HG02970 (cell line): ENCODE data around the gene RNF166.
A peak's percentile ranks its signal among the peaks of the same experiment; 100 is the strongest.

Experiments
- ATAC-seq: cut with Tn5 transposase; IDR thresholded peaks from one replicate; pipeline ENCODE4 v1.9.1; 2021; ENCODE audit warnings: mild to moderate bottlenecking, moderate library complexity, moderate number of reproducible peaks; ENCODE audit not compliant: unreplicated experiment, low FRiP score

Gene RNF166

DNA sequence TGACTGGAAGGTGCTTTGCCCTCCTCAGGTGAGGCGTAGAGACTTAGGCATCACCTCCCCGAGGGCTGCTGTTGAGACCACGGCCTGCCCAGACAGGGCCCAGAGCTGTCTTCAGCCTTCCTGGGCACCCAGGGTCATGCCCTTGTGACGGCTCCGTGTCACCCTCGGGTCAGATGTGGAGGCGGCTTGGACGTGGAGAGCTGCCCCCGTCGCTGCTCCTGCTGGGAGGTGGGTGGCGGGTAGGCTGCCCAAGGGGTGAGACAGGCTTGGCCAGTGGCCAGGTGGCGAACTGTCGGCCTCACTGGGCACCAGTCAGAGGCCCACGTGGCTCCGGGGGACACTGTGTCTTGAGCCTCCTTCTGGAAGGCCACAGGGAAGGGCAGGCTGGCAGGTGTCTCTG, 11.0 kb downstream of the RNF166 start:
- ATAC-seq = no peak

DNA sequence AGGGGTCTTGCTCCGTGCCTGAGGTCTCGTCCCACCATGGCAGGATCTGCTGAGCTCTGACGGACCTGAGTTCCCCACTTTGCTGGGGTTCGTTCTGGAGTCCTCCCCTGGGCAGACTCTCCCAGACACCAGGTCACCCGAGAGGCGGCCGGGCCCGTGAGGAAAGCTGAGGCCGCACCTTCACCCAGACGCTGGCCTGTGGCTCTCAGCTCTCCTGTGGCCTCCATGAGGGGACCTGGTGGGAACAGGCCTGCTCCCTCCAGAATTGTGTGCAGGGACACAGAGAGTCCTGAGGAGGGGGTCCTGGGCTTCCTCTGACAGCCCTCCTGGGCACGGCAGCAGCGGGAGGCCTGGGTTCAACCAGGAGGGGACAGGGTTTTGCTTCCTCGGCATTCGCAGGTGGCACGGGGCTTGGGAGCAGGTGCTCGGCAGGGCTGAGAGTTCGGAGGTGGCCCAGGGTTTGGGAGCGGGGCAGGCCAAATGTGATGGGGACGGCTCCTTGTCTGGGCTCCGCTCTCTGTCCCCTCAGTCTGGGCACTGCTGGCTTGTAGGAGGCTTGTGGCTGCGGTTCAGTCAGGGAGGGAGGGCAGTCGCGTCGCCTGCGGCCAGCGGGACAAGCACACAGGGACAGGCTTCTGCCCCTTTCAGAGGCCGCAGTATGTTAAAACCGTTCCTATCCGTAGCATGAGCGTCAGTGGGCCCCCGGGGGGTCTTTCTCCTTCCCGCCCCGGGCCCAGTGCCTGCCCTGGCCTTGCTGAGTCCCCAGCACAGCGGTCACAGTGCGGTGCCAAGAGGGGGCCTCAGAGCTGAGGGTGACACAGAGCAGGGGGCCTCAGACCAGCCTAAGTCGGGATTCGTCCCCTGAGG, 11.8 kb downstream of the RNF166 start:
- no peak for ATAC-seq

- no peak for ATAC-seq
These were observed 12.6 kb downstream of the RNF166 start for GRCh38 chr16:88693420-88694177.

DNA sequence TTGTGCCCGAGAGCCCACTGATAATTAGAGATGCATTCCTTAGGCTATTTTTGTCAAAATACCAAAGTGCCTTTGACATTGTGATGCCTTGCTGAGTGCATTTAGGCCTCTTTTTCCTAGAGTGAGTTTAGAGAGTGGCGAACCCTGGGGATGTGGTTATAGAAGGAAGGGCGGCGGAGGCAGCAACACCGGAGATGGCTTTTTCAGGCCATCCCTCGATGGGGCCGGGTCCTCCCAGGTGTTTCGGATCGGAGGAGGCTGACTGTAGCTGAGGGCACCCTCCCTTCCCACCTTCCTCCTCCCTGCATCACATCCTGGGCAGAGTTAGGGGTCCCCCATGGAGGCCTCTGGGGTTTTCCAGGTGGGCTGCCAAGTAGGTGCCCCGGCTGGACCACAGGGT, 13.3 kb downstream of the RNF166 start:
- no peak for ATAC-seq

- ATAC-seq = no peak
These were observed 14.2 kb downstream of the RNF166 start for GRCh38 chr16:88691924-88692560.

DNA sequence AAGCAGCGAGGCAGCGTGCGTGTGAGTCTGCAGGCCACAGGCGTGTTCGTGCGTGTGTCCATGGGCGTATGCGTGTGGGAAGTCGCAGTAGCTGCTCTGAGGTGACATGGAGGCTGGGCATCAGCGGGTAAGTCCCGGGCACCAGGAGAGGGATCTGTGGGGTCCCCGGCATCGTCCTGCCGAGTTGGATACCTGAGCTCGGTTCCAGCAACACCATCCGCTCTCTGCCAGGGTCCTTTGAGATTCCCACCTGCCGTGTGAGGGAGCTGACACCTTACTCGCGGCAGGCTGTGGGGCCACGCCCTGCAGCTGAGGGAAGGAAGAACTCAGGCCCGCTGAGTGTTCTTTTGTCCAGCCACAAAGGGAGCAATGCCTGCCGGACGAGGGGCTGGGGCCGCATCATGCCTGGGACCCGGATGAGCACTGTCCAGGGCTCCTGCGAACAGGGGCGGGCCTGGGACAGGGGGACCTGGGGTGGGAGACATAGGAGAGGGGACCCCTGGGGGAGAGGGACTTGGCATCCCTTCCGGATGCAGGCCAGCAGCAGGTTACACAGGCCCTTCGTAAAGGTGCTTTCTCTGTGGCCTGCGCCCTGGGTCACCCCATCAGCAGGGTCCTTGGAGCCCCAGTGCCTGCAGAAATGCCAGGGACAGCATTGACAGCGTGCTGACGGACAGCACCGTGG, 14.9 kb downstream of the RNF166 start:
- ATAC-seq = no peak

DNA sequence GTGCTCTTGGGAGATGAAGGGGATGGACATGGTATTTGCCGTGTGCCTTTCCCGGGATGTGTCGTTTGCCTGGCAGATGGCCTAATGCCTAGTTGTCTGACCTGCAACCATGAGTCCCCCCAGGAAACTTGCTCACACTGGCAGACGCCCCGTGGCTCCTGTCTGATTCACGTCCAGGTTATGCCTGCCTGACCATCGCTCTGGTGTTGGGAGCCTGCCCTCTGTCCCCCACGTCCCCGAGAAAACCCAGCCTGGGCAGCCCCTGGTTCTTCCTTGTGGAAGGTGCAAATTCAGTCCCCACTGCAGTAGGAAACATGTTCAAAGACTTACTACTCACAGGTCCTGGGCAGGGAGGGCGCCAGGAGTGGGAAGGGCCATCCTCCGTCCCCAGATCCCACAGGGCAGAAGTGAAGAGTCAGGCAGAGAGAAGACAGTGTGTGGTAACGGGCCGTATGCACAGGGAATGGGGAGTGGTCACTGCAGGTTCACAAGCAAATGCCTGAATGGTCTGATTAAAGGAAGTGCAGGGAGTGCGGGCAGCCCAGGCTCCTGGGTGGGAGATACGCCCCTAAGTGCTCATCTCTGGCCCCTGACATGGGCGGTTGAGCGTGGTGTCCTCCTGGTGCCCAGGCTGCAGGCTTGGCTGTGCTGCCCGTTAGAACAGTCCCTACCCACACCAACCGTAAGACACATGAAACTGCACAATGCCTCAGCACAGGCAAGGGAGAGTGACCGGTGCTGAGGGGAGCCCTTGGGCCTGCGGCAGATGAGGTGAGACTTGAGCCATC, 15.7 kb downstream of the RNF166 start:
- ATAC-seq = no peak

- no peak for ATAC-seq
These were observed 18.0 kb downstream of the RNF166 start for GRCh38 chr16:88688013-88688778.

GRCh38 chr16:88687676-88688012, 18.6 kb downstream of the RNF166 start:
- ATAC-seq = no peak

DNA sequence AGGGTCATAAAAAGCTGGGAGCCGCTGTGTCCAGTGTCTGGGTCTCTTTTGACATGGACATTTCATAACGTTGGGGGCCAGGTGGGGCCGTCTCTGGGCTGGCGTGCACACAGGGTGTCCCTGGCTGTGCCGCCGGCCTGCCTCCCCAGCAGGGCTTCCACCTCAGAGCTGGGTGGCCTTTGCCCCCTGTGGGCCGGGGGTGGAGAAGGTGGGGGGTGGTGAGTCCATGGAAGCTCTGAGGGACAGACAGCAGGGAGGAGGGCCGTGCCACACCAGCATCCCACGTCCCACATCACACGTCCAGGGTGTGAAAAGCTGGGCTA, 19.0 kb downstream of the RNF166 start:
- ATAC-seq = no peak

GRCh38 chr16:88686439-88687253, 19.6 kb downstream of the RNF166 start, which contains the start of gene SNAI3:
Gene SNAI3 (minus strand): TSS chr16:88686507. CDS start chr16:88686406, 101 bp downstream.
- peak; percentile 74 for ATAC-seq

GRCh38 chr16:88686062-88686438, 20.2 kb downstream of the RNF166 start:
- ATAC-seq = peak; percentile 12

GRCh38 chr16:88685156-88686061, 20.8 kb downstream of the RNF166 start:
- ATAC-seq = no peak

DNA sequence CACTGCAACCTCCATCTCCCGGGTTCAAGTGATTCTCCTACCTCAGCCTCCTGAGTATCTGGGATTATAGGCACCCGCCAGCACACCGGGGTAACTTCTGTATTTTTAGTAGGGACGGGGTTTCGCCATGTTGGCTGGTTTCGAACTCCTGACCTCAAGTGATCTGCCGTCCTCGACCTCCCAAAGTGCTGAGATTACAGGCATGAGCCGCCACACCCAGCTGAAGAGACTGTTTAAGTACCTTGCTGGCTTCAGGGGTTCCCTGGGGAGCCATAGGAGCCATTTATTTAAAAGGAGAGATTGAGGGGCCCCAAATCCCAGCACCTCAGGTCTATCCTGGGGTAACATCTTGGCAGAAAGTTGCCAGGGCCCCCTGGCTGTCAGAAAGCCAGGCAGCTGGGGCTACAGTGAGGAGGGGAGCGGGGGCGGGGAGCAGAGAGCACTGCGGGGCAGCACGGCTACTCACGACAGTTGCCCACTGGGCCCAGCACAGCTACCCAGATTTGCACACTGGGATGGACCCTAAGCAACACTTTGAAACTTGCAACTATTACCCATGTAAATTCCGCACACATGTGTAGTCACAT, 21.5 kb downstream of the RNF166 start:
- ATAC-seq = no peak

DNA sequence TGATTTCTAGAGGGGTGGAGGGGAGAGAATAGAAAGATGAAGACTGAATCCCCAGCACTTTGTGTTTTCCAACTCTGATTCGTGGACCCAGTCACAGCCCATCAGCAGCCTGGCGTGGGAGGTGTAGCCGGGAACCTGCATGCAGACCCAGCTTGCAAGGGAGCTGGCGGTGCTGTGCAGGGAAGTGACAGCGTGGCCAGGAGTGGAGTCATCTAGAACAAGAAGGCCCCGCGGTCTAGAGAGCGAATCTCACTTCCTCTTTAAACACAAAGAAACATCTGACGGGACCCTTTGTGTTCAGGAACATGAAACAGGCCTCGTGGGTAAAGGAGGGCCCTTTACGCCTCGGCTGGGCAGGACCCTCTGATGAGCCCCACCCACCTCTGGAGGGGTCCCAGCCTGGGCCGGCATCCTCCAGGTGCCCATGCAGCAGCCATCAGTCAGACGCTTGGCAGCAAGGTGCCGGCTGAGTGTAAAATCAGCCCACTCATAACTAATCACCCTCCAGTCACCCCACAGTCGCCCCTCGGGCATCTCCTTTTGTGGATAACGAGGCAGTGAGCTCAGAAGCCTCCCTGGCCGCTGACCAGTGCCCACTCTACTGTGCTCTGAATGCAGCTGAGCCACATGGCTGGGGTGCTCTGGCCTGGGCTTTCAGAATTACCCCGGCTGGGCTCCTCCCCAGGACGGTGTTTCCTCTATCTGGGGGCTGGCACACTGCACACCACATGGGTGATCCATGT, 24.3 kb downstream of the RNF166 start:
- ATAC-seq = peak; percentile 45

DNA sequence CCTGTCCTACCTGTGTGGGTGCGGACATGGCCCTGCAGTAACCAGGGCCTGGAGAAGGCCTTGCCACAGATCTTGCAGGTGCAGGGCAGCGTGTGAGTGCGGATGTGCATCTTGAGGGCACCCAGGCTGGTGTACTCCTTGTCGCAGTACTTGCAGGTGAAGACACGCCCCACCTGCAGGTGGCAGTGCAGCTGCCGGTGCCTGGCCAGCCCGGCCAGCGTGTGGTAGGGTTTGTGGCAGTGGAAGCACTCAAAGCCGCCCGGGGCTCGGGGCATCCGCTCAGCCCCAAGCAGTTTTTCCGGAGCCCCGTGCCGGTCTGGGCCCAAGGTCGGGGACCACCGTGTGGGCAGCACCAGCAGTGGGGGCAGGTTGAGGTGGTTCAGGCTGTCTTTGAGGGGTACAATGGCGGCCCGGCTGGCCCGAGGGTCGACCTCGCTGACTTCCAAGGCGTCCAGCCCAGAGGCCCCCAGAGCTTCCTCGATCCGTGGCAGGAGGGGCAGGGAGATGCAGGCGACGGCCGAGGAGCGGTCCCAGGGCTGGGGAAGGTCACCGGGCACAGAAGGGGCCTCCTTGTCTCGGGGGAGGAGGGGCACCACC, 25.0 kb downstream of the RNF166 start:
- ATAC-seq = peak; percentile 6
